ENCODE results near the gene ENC1. TPM values are rescaled to one million over a fixed set of nuclear protein-coding genes. Genes with fewer than 3 reads are reported as not detected.

Gene ENC1
- total RNA-seq, 2 experiments from 2014 or later, result 12.1 to 25.9 TPM

- H3K4me3 ChIP-seq (ENCODE audit: low read depth, low read length, poor library complexity, severe bottlenecking), result no peak overlapping the region
- no peaks in the 10 kb centered on the region for H3K9me2 ChIP-seq (ENCODE audit: insufficient read depth, low read length)
- POLR2A ChIA-PET, result interaction anchor here (0.6 to 0.7 kb wide), 2 partner anchors 9 to 415 kb away, joined by 3 to 4 read pairs; no protein-coding TSS in a partner anchor
- no peaks in the 10 kb centered on the region for H4K20me1 ChIP-seq (ENCODE audit: insufficient read depth, low read length)
- peaks cover 7% of the 10 kb centered on the region; the same call in 1 of the 2 replicates for H3K36me3 ChIP-seq (ENCODE audit: insufficient read depth, low read length)
- no peak overlapping the region for H3K4me2 ChIP-seq (ENCODE audit: low read length)
- H3K79me2 ChIP-seq (ENCODE audit: insufficient read depth, low read depth, low read length), result 0 out of 2 replicates have a peak, but pooled peaks cover under 1% of the 10 kb centered on the region
- H2AFZ ChIP-seq (ENCODE audit: low read length), result no peak overlapping the region
- H3K9me3 ChIP-seq (ENCODE audit: low read length), result no peaks in the 10 kb centered on the region
- peaks cover 5% of the 10 kb centered on the region for H3K4me1 ChIP-seq (ENCODE audit: insufficient read depth, low read length, poor library complexity, severe bottlenecking)
- BruUV-seq (replicated peaks), result no TSS peak
- peak; percentile 63 for TF ChIP-seq CTCF (conservative IDR thresholded peaks at IDR 0.05; ENCODE audit: low read length)
- no peak for TF ChIP-seq EZH2phosphoT487 (IDR thresholded peaks at IDR 0.05; ENCODE audit: borderline replicate concordance, low read depth, low read length)
- CTCF ChIA-PET (ENCODE audit: unreplicated experiment), result no interaction called here
- intact Hi-C loops (cut with micrococcal nuclease; ENCODE audit: unreplicated experiment), result no loop called here
- DNase-seq (ENCODE audit: low spot score), result peak; percentile 14
- H3K27ac ChIP-seq (ENCODE audit: low read depth, low read length, poor library complexity, severe bottlenecking), result no peak overlapping the region
Measured at GRCh38 chr5:74625742-74626241, 14.7 kb downstream of the ENC1 start.

GRCh38 chr5:74624931-74625505 lies 15.5 kb downstream of the ENC1 start:
- no TSS peak for BruUV-seq (replicated peaks)
- Histone ChIP-seq H3K27ac (ENCODE audit: low read depth, low read length, poor library complexity, severe bottlenecking) (no peak overlapping the region), H3K79me2 (ENCODE audit: insufficient read depth, low read depth, low read length) (no peaks in the 10 kb centered on the region), H3K9me2 (ENCODE audit: insufficient read depth, low read length) (no peaks in the 10 kb centered on the region), H3K9me3 (ENCODE audit: low read length) (no peaks in the 10 kb centered on the region), H3K36me3 (ENCODE audit: insufficient read depth, low read length) (peaks cover 7% of the 10 kb centered on the region; the same call in 1 of the 2 replicates), H3K4me1 (ENCODE audit: insufficient read depth, low read length, poor library complexity, severe bottlenecking) (no peaks in the 10 kb centered on the region), H2AFZ (ENCODE audit: low read length) (no peak overlapping the region), H3K4me2 (ENCODE audit: low read length) (no peak overlapping the region), H3K4me3 (ENCODE audit: low read depth, low read length, poor library complexity, severe bottlenecking) (no peak overlapping the region), H4K20me1 (ENCODE audit: insufficient read depth, low read length) (no peaks in the 10 kb centered on the region)
- ChIA-PET CTCF (ENCODE audit: unreplicated experiment) (no interaction called here), POLR2A (interaction anchor here (0.7 kb wide), 1 partner anchor 9 kb away, joined by 3 read pairs; no protein-coding TSS in a partner anchor)
- intact Hi-C loops (cut with micrococcal nuclease; ENCODE audit: unreplicated experiment), result no loop called here
- no peak for TF ChIP-seq CTCF (conservative IDR thresholded peaks at IDR 0.05; ENCODE audit: low read length)
- TF ChIP-seq EZH2phosphoT487 (IDR thresholded peaks at IDR 0.05; ENCODE audit: borderline replicate concordance, low read depth, low read length), result no peak
- DNase-seq (ENCODE audit: low spot score), result no peak

GRCh38 chr5:74624501-74624900 lies 16.0 kb downstream of the ENC1 start:
- BruUV-seq (replicated peaks), result no TSS peak
- H3K4me1 ChIP-seq (ENCODE audit: insufficient read depth, low read length, poor library complexity, severe bottlenecking), result no peaks in the 10 kb centered on the region
- POLR2A ChIA-PET, result no interaction called here
- H3K4me3 ChIP-seq (ENCODE audit: low read depth, low read length, poor library complexity, severe bottlenecking), result no peak overlapping the region
- CTCF ChIA-PET (ENCODE audit: unreplicated experiment), result no interaction called here
- DNase-seq (ENCODE audit: low spot score), result no peak
- no peak for TF ChIP-seq CTCF (conservative IDR thresholded peaks at IDR 0.05; ENCODE audit: low read length)
- TF ChIP-seq EZH2phosphoT487 (IDR thresholded peaks at IDR 0.05; ENCODE audit: borderline replicate concordance, low read depth, low read length), result no peak
- H3K4me2 ChIP-seq (ENCODE audit: low read length), result no peak overlapping the region
- H3K9me3 ChIP-seq (ENCODE audit: low read length), result no peaks in the 10 kb centered on the region
- no peak overlapping the region for H2AFZ ChIP-seq (ENCODE audit: low read length)
- H3K36me3 ChIP-seq (ENCODE audit: insufficient read depth, low read length), result peaks cover 4% of the 10 kb centered on the region; the same call in 1 of the 2 replicates
- H3K27ac ChIP-seq (ENCODE audit: low read depth, low read length, poor library complexity, severe bottlenecking), result no peak overlapping the region
- no peaks in the 10 kb centered on the region for H3K79me2 ChIP-seq (ENCODE audit: insufficient read depth, low read depth, low read length)
- no peaks in the 10 kb centered on the region for H3K9me2 ChIP-seq (ENCODE audit: insufficient read depth, low read length)
- intact Hi-C loops (cut with micrococcal nuclease; ENCODE audit: unreplicated experiment), result no loop called here
- H4K20me1 ChIP-seq (ENCODE audit: insufficient read depth, low read length), result no peaks in the 10 kb centered on the region
